NCI-H2029 (cell line): ENCODE measurements around the gene FRMD6.

Source experiments
- DNase-seq: peaks from one replicate; lab custom pipeline; 2025; lab: John Stamatoyannopoulos, UW

Gene FRMD6

GRCh38 chr14:51776102-51776894 is 124.6 kb downstream of the FRMD6 start:
- no peak for DNase-seq

GRCh38 chr14:51780006-51780692 is 128.4 kb downstream of the FRMD6 start:
- DNase-seq: peak; percentile 55
